Hepatocyte (in vitro differentiated cells): Measurements from ENCODE around the gene RGS5.

Source experiments
- CTCF ChIP-seq: fragments of 200-600 bp; sonication (generic); IDR thresholded peaks from 2 replicates; pipeline ENCODE4 v1.5.1; 2016; ENCODE audit warnings: antibody characterized with exemption, mild to moderate bottlenecking; ENCODE audit not compliant: poor library complexity
- EZH2 ChIP-seq: fragments of 200-600 bp; sonication (generic); IDR thresholded peaks from 2 replicates; pipeline ENCODE4 v1.6.1; 2016; ENCODE audit warnings: antibody characterized with exemption, mild to moderate bottlenecking, borderline replicate concordance
- EZH2phosphoT487 ChIP-seq: fragments of 200-600 bp; sonication (generic); IDR thresholded peaks from one replicate; pipeline ENCODE4 v1.6.1; 2018; ENCODE audit warnings: antibody characterized with exemption, mild to moderate bottlenecking, low read depth, moderate library complexity; ENCODE audit not compliant: unreplicated experiment, severe bottlenecking

GRCh38 chr1:163171826-163172225, 30.9 kb downstream of the RGS5 start:
- TF ChIP-seq CTCF (no peak), EZH2 (no peak), EZH2phosphoT487 (no peak)
